Measurements from ENCODE around the gene LHX5.

The LHX5 gene

DNA sequence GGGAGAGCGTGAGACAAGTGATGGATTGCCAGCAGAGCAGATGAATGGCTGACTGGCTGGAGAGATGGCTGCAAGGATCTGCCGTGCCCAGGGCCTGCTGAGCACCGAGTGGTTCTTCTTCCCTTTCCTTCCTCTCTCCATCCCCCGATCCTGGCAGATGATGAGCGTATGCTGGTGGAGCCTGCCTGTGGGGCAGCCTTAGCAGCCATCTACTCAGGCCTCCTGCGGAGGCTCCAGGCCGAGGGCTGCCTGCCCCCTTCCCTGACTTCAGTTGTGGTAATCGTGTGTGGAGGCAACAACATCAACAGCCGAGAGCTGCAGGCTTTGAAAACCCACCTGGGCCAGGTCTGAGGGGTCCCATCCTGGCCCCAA, 34.0 kb downstream of the LHX5 start:
- DNase-seq, result no peak

DNA sequence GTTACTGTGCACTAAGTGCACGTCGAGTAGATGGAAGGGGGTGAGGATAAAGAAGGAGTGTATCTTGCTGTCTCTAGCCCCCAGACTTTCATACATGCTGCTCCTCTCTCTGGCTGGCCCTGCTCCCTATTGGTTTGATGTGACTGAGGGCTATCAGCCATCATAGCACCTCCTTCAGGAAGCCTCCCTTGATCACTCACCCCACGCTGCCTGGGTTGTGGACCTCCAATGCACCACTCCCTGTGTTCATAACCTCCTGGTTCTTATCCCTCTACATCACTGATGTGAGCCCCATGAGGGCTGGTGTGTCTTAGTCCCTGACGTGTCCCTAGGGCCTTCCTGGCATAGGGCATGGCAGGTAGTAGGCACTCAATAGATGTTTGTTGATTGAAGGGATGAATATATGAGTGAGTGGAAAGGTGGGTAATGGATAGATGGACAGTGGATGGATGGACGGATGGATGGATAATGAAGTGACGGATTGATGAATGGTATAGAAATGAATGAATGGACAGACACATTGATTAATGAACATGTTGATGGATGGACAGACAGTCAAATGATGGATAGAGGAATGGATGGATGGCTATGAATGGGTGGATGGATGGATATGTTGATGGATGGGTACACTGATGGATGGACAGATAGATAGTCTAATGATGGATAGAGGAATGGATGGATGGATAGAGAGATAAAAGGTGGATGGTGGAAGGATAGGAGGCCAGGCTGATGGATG, 34.5 kb downstream of the LHX5 start:
- no peak for DNase-seq

GRCh38 chr12:113436586-113436985, 35.1 kb downstream of the LHX5 start:
- DNase-seq, result no peak

GRCh38 chr12:113435367-113435766, 36.3 kb downstream of the LHX5 start:
- no peak for DNase-seq

DNA sequence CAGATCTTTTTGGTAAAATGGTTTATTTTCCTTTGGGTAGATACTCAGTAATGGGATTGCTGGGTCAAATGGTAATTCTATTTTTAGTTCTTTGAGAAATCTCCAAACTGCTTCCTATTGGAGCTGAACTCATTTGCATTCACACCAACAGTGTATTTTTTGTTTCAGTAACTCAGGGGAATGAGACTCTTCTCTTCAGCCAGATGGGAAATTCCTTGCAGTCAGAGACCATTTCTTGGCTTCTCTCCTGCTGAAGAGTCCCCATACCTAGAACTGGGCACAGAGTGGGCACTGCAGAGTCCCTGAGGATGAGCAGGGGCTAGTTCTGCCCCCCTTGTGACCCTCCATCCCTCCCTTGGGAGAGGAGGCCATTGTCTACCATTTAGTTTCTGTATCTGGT, 38.7 kb downstream of the LHX5 start:
- no peak for DNase-seq

DNA sequence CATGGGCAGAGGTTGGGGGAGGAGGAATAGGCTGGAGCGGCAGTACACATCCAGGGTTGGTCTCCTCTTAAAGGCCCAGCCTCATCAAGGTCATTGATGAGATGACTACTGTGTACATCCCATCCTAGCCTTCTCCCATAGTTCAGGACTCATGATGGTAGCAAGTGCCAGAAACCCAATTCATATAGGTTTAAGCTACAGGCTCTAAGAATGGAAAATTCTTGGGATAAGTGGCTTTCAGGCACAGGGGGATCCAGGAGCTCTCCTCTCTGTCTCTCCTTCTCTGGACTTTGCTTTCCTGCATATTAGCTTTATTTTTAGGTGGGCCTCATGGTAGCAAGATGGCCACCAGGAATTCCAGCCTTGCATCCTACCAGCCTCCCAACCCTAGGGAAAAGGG, 43.2 kb downstream of the LHX5 start:
- no peak for DNase-seq

- no peak for DNase-seq
Measured at GRCh38 chr12:113427882-113428281, 43.8 kb downstream of the LHX5 start.

- DNase-seq, result no peak
Measured at GRCh38 chr12:113425960-113426453, 45.7 kb downstream of the LHX5 start.

DNA sequence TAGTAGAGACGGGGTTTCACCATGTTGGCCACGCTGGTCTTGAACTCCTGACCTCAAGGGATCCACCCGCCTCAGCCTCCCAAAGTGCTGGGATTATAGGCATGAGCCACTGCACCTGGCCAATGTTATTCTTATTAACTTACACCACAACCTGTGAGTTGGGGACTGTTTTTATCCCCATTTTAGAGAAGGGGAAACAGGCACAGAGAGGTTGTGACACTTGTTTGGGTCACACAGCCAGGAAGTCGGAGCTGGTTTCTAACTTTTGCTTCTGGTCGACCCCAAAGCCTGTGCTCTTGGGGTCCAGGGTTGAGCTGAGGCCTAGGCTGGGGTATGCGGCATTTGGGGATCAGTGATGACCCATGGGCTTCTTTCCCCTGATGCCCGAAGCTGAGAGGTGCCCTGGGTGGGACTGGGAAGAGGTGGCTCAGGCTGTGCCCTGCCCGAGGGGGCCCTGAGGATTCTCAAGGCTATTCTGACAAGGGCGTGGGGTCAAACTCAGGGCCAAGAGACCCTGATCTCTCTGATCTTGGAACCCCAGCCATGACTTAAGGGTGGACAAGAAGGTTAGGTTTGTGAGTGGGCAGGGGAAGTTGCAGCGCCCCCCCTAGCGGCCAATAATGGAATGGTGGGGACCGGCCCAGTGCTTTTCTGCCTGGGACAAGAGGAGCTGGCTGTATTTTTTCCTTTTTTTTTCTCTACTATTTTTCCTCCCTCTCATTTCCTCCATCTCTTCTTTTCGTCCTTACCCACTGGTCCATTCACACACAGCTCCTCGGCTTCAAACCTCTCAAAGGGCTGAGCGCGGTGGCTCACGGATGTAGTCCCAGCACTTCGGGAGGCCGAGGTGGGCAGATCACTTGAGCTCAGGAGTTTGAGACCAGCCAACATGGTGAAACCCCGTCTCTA, 46.5 kb downstream of the LHX5 start:
- peak; percentile 35 for DNase-seq

- DNase-seq, result no peak
Measured at GRCh38 chr12:113424456-113424855, 47.2 kb downstream of the LHX5 start.

- no peak for DNase-seq
Measured at GRCh38 chr12:113422886-113423669, 48.6 kb downstream of the LHX5 start.

DNA sequence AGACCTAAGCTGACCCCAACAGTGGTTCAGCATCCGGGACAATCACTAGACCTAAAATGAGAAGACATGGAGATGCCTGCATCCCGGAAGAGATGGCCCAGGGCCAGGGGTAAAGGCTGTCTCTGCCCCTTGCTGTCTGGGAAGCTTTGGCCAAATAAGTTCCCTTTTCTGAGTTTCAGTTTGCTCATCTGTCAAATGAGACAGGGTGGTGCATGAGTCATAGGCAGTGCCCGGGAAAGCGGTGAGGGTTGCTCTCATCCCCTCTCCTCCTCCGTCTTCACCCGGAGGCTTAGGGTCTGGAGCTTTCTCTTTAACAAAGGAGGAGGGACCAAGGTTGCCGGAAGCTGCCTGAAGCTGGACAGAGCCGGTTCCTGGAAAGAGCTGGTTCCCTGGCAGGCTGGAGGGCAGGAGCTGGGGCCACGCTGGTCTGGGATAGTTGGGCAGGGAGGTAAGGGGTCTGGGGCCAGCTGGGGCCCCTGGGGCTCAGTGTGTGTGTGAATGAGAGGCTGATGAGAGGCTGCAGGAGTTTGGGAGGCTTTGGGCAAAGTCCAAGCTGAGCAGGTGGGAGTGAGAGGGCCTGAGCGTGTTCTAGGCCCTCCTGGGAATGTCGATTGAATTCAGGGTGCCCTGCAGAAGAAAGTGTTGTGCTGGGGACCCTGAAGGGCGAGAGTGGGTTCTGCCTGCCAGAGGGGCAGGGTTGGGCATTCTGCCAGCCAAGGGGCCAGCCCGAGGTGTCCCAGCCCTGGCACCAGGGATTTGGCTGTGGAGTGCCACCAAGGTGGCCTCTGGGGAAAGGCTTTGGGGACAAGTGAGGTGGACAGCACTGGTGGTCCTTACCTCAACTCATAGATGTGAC, 49.4 kb downstream of the LHX5 start, which contains the start of gene SDSL:
SDSL (plus strand) TSS at position 351 of the 856 bp plus-strand sequence. CDS start 5,603 bp downstream, outside the sequence.
- DNase-seq, result peak; percentile 94

DNA sequence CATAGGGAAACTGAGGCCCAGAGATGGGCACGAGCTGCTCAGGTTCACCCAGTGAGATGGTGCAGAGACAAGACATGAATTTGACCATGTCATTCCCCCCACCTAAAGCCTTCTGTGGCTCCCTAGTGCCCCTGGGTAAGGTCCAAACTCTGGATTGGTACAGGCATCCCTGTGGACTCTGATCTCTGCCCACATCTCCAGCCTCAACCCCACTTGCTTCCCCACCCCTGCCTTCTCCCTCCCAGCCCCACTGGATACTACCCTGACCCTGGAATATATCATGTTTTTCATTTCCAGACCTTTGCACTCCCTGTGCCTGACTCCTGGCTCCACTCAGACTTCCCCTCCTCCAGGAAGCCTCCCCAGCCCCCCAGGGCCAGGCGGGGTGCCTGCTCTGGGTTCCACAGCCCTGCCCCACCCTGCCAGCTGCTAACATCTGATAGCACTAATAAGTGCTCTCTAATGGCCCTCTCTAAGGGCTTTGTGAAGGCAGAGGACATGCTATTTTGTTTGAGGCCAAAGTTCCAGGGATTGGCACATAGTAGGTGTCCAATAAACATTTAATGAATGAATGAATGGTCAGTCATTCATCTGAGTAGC, 50.6 kb downstream of the LHX5 start:
- DNase-seq, result no peak

GRCh38 chr12:113418213-113418879, 53.3 kb downstream of the LHX5 start:
- no peak for DNase-seq

- DNase-seq, result no peak
Measured at GRCh38 chr12:113416091-113416754, 55.4 kb downstream of the LHX5 start.

- no peak for DNase-seq
Measured at GRCh38 chr12:113414519-113415038, 57.1 kb downstream of the LHX5 start.

DNA sequence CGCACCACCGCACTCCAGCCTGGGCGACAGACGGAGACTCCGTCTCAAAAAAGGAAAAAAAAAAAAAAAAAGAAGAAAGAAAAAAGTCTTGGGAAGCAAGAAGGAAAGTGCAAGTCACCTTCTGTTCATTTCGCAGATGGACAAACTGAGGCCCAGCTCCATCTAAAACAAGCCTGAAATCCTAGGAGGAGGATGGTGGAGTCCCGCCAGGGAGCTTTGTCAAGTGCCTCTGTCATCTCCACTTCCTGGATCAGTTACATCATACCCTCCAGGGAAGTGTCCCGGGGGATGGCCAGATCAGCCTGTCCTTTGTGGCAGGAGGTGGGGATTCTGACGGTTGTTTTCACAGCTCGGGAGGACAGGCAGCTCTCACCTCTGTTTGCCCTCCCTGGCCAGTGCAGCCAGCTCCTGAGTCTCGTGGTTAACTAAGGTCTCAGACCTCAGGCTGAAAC, 58.2 kb downstream of the LHX5 start:
- DNase-seq, result no peak
